ENCODE data around the gene SHANK3.

SHANK3 gene

DNA sequence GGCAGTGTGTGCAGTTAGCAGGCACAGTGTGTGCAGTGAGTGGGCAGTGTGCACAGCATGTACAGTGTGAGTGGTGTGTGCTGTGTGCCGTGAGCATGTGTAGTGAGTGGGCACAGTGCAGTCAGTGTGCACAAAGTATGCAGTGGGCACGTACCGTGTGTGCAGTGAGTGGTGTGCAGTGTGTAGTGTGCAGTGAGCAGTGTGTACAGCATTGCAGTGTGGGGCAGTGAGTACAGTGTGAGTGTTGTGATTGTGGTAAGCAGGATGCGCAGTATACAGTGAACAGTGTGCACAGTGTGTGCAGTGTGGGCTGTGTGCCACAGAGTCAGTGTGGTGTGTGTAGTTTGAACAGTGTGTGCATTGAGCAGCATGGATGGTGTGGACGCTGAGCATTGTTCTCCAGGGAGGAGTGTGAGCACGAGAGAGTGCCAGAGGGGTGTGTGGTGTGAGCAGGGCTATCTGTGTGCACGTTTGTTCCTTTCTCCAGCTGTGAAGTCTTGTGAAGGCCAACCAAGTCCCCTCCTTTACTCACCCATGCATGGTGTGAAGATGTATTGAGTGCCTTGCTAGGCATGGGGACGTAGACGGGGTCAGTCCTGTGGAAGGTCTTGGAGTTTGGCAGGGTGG is 3.0 kb downstream of the SHANK3 start:
- TF ChIP-seq, protein P1, sequence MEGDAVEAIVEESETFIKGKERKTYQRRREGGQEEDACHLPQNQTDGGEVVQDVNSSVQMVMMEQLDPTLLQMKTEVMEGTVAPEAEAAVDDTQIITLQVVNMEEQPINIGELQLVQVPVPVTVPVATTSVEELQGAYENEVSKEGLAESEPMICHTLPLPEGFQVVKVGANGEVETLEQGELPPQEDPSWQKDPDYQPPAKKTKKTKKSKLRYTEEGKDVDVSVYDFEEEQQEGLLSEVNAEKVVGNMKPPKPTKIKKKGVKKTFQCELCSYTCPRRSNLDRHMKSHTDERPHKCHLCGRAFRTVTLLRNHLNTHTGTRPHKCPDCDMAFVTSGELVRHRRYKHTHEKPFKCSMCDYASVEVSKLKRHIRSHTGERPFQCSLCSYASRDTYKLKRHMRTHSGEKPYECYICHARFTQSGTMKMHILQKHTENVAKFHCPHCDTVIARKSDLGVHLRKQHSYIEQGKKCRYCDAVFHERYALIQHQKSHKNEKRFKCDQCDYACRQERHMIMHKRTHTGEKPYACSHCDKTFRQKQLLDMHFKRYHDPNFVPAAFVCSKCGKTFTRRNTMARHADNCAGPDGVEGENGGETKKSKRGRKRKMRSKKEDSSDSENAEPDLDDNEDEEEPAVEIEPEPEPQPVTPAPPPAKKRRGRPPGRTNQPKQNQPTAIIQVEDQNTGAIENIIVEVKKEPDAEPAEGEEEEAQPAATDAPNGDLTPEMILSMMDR (IDR thresholded peaks at IDR 0.05) = no peak

DNA sequence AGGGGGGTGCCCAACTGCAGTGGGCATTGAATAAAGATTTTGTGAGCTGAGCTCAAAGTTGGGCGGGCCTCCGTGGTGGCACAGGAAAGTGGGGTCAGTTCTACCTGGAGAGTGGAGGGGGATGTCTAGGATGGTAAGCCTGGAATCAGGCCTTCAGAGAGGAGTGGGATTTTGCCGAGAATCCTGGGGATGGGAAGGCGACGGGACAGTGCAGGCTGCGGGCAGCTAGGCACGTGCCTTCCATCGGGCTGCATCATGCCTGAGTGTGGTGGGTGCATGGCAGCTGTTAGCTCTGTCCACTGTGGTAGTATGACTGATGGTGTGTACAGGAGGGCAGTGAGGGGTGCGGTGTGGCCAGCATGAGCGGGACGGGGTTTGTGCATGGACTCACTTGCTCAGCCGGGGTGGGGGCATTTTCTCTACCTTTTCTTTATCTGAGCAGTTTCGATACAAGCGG is 3.6 kb downstream of the SHANK3 start:
- TF ChIP-seq, protein P1 (IDR thresholded peaks at IDR 0.05) = no peak

DNA sequence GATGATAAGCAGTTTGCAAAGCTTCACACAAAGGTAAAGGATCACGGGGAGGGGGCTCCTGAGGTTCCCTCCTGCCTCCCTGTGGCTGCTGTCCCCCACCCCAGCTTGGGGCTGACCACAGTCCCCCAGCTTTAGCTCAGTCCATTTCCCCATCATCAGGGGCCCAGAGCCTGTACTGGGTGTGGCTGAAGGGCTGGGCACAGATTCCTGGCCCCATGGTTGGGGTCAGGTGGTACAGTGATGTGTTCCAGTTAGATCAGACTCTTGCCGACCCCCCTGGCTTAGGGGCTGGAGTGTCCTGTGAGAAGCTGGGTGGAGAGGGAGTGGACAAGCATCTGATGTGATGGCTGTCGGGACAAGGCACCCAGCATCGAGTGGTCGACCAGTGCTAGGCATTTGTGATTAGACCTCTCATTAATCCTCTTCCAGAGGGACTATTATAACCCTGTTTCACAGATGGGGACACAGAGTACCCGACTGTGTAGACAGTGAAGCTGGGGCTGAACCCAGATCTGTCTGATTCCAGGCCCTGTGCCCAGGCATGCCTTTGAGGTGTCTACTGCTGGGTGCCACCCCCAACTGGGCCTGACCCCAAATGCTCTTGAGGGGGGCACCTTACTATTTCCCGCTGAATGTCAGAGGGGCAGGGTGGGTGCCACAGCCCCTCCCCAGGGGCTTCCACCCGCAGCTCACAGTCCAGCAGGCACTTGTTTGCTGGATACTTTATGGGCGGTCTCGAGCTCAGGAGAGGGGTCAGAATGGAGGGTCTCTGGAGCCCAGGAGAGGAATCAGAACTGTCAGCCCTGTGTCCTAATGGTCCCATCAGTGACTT is 4.3 kb downstream of the SHANK3 start:
- TF ChIP-seq, protein P1 (IDR thresholded peaks at IDR 0.05) = no peak

DNA sequence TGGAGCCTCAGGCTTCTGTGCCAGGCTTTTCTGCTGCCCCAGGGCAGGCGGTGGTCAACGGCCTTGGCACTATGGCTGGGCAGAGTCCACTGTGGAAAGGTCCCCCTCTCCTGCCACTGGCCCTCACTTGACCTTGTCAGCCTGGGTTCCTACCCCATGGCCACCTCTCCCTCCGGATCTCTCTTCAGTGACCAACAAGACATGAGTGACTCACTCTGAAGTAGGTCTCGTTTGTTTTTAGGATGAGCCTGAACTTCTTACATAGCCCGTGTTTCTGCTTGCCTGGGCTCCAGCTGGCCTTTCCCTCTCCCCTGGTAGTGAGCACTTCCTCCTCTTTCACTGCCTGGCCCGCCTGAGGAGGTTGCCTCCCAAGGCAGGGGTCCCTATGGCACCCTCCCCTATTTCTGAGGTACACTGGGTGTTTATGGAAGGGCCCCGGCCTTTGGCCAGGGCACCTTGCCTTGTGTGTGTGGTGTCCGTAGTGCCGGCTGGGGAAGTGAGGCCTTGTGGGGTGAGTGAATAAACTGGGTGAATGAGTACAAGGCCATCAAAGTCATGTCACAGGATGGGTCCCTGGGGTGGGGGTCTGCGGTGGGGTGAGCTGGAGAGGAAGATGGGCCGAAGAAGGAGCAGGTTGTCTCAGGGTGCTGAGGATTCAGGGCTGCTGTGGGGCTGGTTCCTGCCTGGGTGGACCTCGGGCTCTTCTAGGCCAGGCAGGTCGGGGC is 5.0 kb downstream of the SHANK3 start:
- TF ChIP-seq, protein P1 (IDR thresholded peaks at IDR 0.05) = no peak

DNA sequence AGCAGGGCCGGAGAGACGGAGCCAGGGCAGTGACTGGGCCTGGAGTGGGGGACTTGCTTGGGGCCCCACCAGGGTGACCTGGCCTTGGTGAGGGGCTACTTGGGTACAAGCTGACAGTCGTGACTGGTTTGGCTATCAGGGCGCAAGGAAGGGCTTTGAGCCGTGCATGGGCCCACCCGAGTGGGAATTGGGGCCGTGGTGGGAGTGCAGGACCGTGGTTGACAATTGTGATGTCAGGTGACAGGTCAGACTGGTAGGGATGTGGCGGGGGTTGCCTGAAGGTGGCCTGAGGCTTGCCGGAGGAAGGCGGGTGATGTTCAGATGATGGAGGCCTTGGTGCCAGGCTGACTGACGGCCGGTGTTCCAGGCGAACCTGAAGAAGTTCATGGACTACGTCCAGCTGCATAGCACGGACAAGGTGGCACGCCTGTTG is 5.6 kb downstream of the SHANK3 start:
- TF ChIP-seq, protein P1 (IDR thresholded peaks at IDR 0.05) = no peak

DNA sequence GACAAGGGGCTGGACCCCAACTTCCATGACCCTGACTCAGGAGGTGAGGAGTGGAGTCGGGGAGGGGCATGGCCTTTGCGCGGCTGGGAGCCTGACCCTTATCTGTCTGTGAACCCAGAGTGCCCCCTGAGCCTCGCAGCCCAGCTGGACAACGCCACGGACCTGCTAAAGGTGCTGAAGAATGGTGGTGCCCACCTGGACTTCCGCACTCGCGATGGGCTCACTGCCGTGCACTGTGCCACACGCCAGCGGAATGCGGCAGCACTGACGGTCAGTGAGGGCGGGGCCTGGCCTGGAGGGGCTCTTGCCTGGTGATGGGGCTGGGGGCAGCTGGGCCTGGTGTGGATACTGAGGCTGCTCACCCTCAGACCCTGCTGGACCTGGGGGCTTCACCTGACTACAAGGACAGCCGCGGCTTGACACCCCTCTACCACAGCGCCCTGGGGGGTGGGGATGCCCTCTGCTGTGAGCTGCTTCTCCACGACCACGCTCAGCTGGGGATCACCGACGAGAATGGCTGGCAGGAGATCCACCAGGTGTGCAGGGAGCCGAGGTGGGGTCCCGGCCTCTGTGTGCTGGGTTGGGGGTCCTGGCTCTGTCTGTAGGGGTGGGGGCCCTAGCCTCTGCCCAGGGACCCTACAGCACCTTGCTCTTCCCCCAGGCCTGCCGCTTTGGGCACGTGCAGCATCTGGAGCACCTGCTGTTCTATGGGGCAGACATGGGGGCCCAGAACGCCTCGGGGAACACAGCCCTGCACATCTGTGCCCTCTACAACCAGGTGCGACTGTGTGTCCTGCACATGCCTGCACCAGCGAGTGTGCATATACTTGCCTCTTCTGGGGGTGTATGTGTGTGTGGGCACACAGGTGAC is 6.3 kb downstream of the SHANK3 start:
- TF ChIP-seq, protein P1 (IDR thresholded peaks at IDR 0.05) = no peak
